ENCODE results near the gene FAM83B. TPM values are rescaled to one million over a fixed set of nuclear protein-coding genes. Genes with fewer than 3 reads are reported as not detected.

Gene FAM83B
- polyA plus RNA-seq, 1 of the 3 experiments (the other 2 are of a cell fraction): not detected

DNA sequence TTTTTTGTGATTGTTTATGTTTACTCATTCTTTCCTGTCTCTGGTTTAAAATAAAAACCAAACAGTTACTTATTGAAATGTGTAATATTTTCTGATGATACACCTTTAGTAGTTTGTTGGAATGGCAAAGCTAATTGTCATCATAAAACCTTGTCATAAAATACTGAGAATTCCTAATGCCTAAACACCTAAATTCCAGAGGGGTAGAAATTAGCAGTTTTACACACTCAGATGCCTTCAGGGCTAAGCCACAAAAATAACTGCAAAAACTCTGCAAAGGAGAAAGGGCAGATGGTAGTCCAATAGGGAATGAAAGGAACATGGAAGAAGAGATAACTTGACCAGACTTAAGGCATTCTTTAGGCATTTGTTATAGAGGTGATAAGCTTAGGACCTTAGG is 30.3 kb downstream of the FAM83B start (continued):
- TF ChIP-seq, protein P1, sequence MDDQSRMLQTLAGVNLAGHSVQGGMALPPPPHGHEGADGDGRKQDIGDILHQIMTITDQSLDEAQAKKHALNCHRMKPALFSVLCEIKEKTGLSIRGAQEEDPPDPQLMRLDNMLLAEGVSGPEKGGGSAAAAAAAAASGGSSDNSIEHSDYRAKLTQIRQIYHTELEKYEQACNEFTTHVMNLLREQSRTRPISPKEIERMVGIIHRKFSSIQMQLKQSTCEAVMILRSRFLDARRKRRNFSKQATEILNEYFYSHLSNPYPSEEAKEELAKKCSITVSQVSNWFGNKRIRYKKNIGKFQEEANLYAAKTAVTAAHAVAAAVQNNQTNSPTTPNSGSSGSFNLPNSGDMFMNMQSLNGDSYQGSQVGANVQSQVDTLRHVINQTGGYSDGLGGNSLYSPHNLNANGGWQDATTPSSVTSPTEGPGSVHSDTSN (IDR thresholded peaks at IDR 0.05): no peak
- TF ChIP-seq, protein P2, sequence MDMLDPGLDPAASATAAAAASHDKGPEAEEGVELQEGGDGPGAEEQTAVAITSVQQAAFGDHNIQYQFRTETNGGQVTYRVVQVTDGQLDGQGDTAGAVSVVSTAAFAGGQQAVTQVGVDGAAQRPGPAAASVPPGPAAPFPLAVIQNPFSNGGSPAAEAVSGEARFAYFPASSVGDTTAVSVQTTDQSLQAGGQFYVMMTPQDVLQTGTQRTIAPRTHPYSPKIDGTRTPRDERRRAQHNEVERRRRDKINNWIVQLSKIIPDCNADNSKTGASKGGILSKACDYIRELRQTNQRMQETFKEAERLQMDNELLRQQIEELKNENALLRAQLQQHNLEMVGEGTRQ (IDR thresholded peaks at IDR 0.05; ENCODE audit: borderline replicate concordance, low read depth, low read length): no peak
- TF ChIP-seq ELF1 (IDR thresholded peaks at IDR 0.05) (no peak), TAF1 (IDR thresholded peaks at IDR 0.05; ENCODE audit: borderline replicate concordance, low read depth, low read length) (no peak)
- TF ChIP-seq, protein P3, sequence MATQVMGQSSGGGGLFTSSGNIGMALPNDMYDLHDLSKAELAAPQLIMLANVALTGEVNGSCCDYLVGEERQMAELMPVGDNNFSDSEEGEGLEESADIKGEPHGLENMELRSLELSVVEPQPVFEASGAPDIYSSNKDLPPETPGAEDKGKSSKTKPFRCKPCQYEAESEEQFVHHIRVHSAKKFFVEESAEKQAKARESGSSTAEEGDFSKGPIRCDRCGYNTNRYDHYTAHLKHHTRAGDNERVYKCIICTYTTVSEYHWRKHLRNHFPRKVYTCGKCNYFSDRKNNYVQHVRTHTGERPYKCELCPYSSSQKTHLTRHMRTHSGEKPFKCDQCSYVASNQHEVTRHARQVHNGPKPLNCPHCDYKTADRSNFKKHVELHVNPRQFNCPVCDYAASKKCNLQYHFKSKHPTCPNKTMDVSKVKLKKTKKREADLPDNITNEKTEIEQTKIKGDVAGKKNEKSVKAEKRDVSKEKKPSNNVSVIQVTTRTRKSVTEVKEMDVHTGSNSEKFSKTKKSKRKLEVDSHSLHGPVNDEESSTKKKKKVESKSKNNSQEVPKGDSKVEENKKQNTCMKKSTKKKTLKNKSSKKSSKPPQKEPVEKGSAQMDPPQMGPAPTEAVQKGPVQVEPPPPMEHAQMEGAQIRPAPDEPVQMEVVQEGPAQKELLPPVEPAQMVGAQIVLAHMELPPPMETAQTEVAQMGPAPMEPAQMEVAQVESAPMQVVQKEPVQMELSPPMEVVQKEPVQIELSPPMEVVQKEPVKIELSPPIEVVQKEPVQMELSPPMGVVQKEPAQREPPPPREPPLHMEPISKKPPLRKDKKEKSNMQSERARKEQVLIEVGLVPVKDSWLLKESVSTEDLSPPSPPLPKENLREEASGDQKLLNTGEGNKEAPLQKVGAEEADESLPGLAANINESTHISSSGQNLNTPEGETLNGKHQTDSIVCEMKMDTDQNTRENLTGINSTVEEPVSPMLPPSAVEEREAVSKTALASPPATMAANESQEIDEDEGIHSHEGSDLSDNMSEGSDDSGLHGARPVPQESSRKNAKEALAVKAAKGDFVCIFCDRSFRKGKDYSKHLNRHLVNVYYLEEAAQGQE (IDR thresholded peaks at IDR 0.05; ENCODE audit: low read depth, low read length): no peak
- TF ChIP-seq, protein P4, sequence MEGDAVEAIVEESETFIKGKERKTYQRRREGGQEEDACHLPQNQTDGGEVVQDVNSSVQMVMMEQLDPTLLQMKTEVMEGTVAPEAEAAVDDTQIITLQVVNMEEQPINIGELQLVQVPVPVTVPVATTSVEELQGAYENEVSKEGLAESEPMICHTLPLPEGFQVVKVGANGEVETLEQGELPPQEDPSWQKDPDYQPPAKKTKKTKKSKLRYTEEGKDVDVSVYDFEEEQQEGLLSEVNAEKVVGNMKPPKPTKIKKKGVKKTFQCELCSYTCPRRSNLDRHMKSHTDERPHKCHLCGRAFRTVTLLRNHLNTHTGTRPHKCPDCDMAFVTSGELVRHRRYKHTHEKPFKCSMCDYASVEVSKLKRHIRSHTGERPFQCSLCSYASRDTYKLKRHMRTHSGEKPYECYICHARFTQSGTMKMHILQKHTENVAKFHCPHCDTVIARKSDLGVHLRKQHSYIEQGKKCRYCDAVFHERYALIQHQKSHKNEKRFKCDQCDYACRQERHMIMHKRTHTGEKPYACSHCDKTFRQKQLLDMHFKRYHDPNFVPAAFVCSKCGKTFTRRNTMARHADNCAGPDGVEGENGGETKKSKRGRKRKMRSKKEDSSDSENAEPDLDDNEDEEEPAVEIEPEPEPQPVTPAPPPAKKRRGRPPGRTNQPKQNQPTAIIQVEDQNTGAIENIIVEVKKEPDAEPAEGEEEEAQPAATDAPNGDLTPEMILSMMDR (IDR thresholded peaks at IDR 0.05): no peak

DNA sequence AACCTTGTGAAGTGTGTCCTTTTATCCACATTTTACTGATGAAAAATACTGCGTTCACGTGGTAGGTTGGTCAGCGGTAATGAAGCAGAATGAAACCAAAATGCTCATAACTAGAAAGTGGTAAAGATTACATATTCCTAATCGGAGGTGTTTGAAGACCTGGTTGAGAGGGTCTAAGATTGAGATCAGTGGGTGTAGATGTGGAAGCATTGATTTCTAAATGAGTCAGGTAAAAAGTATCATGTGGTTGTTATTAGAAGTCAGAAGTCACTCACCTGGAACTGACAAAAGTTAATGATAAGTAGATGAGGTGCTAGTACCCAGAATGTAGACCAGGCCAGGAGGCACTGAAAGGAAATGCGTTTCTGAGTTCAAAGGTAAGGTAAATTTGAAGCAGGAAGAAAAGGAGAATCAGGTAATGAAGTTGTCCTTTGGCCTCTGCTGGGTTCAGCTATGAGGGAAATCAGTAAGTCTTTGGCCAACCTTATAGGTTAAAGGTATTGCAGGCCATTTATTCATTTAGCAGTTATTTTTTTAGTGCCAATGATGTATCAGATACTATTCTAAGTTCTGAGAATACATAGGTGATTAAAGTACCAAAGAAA is 31.2 kb downstream of the FAM83B start:
- WGBS (ENCODE audit: low lambda C conversion rate): 6% methylated on average over 5 of the region's 5 CpGs
- H3K36me3 ChIP-seq (replicated peaks in 1 of 2; ENCODE audit: control insufficient read depth in 1 of 2, insufficient read depth in 2 of 2, low read length in 1 of 2): no peaks in the 10 kb centered on the region
- DNase-seq: no peak
- no peak overlapping the region for H3K4me3 ChIP-seq (ENCODE audit: low read depth in 2 of 2, low read length in 1 of 2)
- H3K9ac ChIP-seq: no peak overlapping the region
- H3K9me3 ChIP-seq: no peaks in the 10 kb centered on the region
- no peak overlapping the region for H3K27ac ChIP-seq (ENCODE audit: low read depth in 2 of 2, low read length in 1 of 2)
- H3K9me2 ChIP-seq: no peaks in the 10 kb centered on the region
- no peak overlapping the region for H3K4me2 ChIP-seq
- H4K20me1 ChIP-seq (ENCODE audit: insufficient read depth): no peaks in the 10 kb centered on the region
- H3K27me3 ChIP-seq (ENCODE audit: insufficient read depth): no peaks in the 10 kb centered on the region; the same call in 1 of the 2 replicates
- no peaks in the 10 kb centered on the region for H3F3A ChIP-seq (replicated peaks; ENCODE audit: insufficient read depth)
- ChIA-PET POLR2A (no interaction called here), CTCF (no interaction called here)
- no peak overlapping the region for H2AFZ ChIP-seq (ENCODE audit: low read depth)
- H3K4me1 ChIP-seq (ENCODE audit: control insufficient read depth in 1 of 2, insufficient read depth in 2 of 2, low read depth in 1 of 2, low read length in 1 of 2): no peaks in the 10 kb centered on the region
- no peaks in the 10 kb centered on the region for H3K79me2 ChIP-seq (ENCODE audit: insufficient read depth)
- TF ChIP-seq, protein P5, sequence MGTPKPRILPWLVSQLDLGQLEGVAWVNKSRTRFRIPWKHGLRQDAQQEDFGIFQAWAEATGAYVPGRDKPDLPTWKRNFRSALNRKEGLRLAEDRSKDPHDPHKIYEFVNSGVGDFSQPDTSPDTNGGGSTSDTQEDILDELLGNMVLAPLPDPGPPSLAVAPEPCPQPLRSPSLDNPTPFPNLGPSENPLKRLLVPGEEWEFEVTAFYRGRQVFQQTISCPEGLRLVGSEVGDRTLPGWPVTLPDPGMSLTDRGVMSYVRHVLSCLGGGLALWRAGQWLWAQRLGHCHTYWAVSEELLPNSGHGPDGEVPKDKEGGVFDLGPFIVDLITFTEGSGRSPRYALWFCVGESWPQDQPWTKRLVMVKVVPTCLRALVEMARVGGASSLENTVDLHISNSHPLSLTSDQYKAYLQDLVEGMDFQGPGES (IDR thresholded peaks at IDR 0.05; ENCODE audit: low read depth, low read length): no peak
- TF ChIP-seq CHD2 (IDR thresholded peaks at IDR 0.05; ENCODE audit: low read length, partially characterized antibody) (no peak), EP300 (IDR thresholded peaks at IDR 0.05; ENCODE audit: borderline replicate concordance in 1 of 2, low read depth in 1 of 2, low read length in 1 of 2) (no peak), RCOR1 (IDR thresholded peaks at IDR 0.05; ENCODE audit: low read length) (no peak), YY1 (IDR thresholded peaks at IDR 0.05; ENCODE audit: low read depth) (no peak), FOSL2 (IDR thresholded peaks at IDR 0.05; ENCODE audit: borderline replicate concordance, low read depth) (no peak), JUND (IDR thresholded peaks at IDR 0.05) (no peak), GABPA (IDR thresholded peaks at IDR 0.05; ENCODE audit: low read depth) (no peak), TCF12 (IDR thresholded peaks at IDR 0.05) (no peak), FOXM1 (IDR thresholded peaks at IDR 0.05; ENCODE audit: low read depth) (no peak), EZH2phosphoT487 (IDR thresholded peaks at IDR 0.05; ENCODE audit: borderline replicate concordance, low read depth) (no peak), ELF1 (IDR thresholded peaks at IDR 0.05) (no peak)
- TF ChIP-seq, protein P6, sequence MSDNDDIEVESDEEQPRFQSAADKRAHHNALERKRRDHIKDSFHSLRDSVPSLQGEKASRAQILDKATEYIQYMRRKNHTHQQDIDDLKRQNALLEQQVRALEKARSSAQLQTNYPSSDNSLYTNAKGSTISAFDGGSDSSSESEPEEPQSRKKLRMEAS (IDR thresholded peaks at IDR 0.05; ENCODE audit: low read depth): no peak
- TF ChIP-seq, protein P2 (IDR thresholded peaks at IDR 0.05; ENCODE audit: borderline replicate concordance, low read depth, low read length): no peak
- TF ChIP-seq, protein P4 (IDR thresholded peaks at IDR 0.05): no peak

Data from SK-N-SH (cell line).